H9 (cell line): ENCODE measurements around the gene SP140. TPM values are rescaled to one million over a fixed set of nuclear protein-coding genes. Genes with fewer than 3 reads are reported as not detected.

Experiments
- DNase-seq: peaks from one replicate; pipeline ENCODE4 v3.0.0-alpha.2; 2017
- H2AFZ ChIP-seq: one replicate; pipeline ENCODE4 v1.6.1; 2013; ENCODE audit warnings: mild to moderate bottlenecking, low read length, control low read depth, moderate library complexity
- H2AK5ac ChIP-seq: 2 replicates; pipeline ENCODE4 v1.6.1; 2013; ENCODE audit warnings: low read length, control low read depth, mixed read lengths; ENCODE audit not compliant: insufficient read length
- H2BK120ac ChIP-seq: one replicate; pipeline ENCODE4 v1.6.1; 2013; ENCODE audit warnings: low read depth, mild to moderate bottlenecking, low read length, control low read depth, inconsistent platforms; ENCODE audit not compliant: poor library complexity, severe bottlenecking
- H2BK12ac ChIP-seq: 2 replicates; pipeline ENCODE4 v1.6.1; 2013; ENCODE audit warnings: low read length, control low read depth, mixed read lengths, low read depth; ENCODE audit not compliant: insufficient read length
- H2BK15ac ChIP-seq: 2 replicates; pipeline ENCODE4 v1.6.1; 2013; ENCODE audit warnings: low read depth, low read length, control low read depth
- H2BK20ac ChIP-seq: one replicate; pipeline ENCODE4 v1.6.1; 2013; ENCODE audit warnings: low read depth, mild to moderate bottlenecking, low read length, control low read depth, inconsistent platforms; ENCODE audit not compliant: poor library complexity, severe bottlenecking
- H2BK5ac ChIP-seq: 2 replicates; pipeline ENCODE4 v1.6.1; 2013; ENCODE audit warnings: low read length, control low read depth, mixed read lengths; ENCODE audit not compliant: insufficient read length
- H3K14ac ChIP-seq: 2 replicates; pipeline ENCODE4 v1.6.1; 2013; ENCODE audit warnings: low read length, control low read depth; ENCODE audit not compliant: insufficient read depth
- H3K18ac ChIP-seq: 2 replicates; pipeline ENCODE4 v1.6.1; 2013; ENCODE audit warnings: low read depth, mild to moderate bottlenecking, mixed read lengths, low read length, control low read depth; ENCODE audit not compliant: insufficient read length
- H3K23ac ChIP-seq: 2 replicates; pipeline ENCODE4 v1.6.1; 2013; ENCODE audit warnings: low read length, control low read depth, mixed read lengths, low read depth; ENCODE audit not compliant: insufficient read length
- H3K23me2 ChIP-seq: 2 replicates; pipeline ENCODE4 v1.6.1; 2013; ENCODE audit warnings: low read depth, mild to moderate bottlenecking, mixed read lengths, low read length, control low read depth; ENCODE audit not compliant: insufficient read length, poor library complexity, severe bottlenecking
- H3K27ac ChIP-seq: 2 replicates; pipeline ENCODE4 v1.5.1; 2013; ENCODE audit warnings: low read length, control low read depth, mixed read lengths, low read depth; ENCODE audit not compliant: insufficient read length
- H3K27me3 ChIP-seq: 2 replicates; pipeline ENCODE4 v1.6.1; 2013; ENCODE audit warnings: low read length, control low read depth, inconsistent platforms; ENCODE audit not compliant: insufficient read depth
- H3K4ac ChIP-seq: 2 replicates; pipeline ENCODE4 v1.6.1; 2013; ENCODE audit warnings: low read depth, mild to moderate bottlenecking, control low read depth, inconsistent platforms, low read length, moderate library complexity
- H3K4me1 ChIP-seq: 2 replicates; pipeline ENCODE4 v1.6.1; 2013; ENCODE audit warnings: low read length, control low read depth, inconsistent platforms; ENCODE audit not compliant: insufficient read depth
- H3K4me2 ChIP-seq: 2 replicates; pipeline ENCODE4 v1.6.1; 2013; ENCODE audit warnings: low read length, control low read depth, mixed read lengths; ENCODE audit not compliant: insufficient read length, insufficient read depth
- H3K56ac ChIP-seq: 2 replicates; pipeline ENCODE4 v1.6.1; 2013; ENCODE audit warnings: low read depth, mild to moderate bottlenecking, mixed read lengths, low read length, control low read depth; ENCODE audit not compliant: insufficient read length
- H3K79me1 ChIP-seq: 2 replicates; pipeline ENCODE4 v1.6.1; 2013; ENCODE audit warnings: low read depth, mild to moderate bottlenecking, moderate library complexity, low read length, control low read depth, inconsistent platforms; ENCODE audit not compliant: insufficient read depth, poor library complexity, severe bottlenecking
- H3K79me2 ChIP-seq: 2 replicates; pipeline ENCODE4 v1.6.1; 2013; ENCODE audit warnings: low read length, control low read depth, inconsistent platforms; ENCODE audit not compliant: insufficient read depth
- H3K9ac ChIP-seq: 2 replicates; pipeline ENCODE4 v1.6.1; 2013; ENCODE audit warnings: low read length, control low read depth, mixed read lengths; ENCODE audit not compliant: insufficient read length; ENCODE audit errors: extremely low read depth
- H3K9me3 ChIP-seq: one replicate; pipeline ENCODE4 v1.6.1; 2013; ENCODE audit warnings: low read depth, low read length, inconsistent platforms; ENCODE audit not compliant: control insufficient read depth
- H3T11ph ChIP-seq: one replicate; pipeline ENCODE4 v1.6.1; 2013; ENCODE audit warnings: mild to moderate bottlenecking, low read length, control low read depth, inconsistent platforms
- H4K20me1 ChIP-seq: one replicate; pipeline ENCODE4 v1.6.1; 2013; ENCODE audit not compliant: control insufficient read depth, insufficient read length, insufficient read depth
- H4K5ac ChIP-seq: 2 replicates; pipeline ENCODE4 v1.6.1; 2013; ENCODE audit warnings: low read depth, mild to moderate bottlenecking, mixed read lengths, low read length, control low read depth; ENCODE audit not compliant: insufficient read length
- H4K8ac ChIP-seq: replicated peaks from 2 replicates; pipeline ENCODE4 v1.6.1; 2013; ENCODE audit warnings: low read length, control low read depth, mixed read lengths, low read depth; ENCODE audit not compliant: insufficient read length
- H4K91ac ChIP-seq: 2 replicates; pipeline ENCODE4 v1.6.1; 2013; ENCODE audit warnings: low read depth, mild to moderate bottlenecking, moderate library complexity, mixed read lengths, low read length, control low read depth; ENCODE audit not compliant: insufficient read length
- H3K27ac Mint-ChIP-seq, 3 experiments: 2 replicates in 2 of 3; 3 replicates in 1 of 3; pipeline ENCODE4 v1.8.0; 2020 to 2021; ENCODE audit warnings: mixed read lengths in 3 of 3, mild to moderate bottlenecking in 1 of 3, moderate library complexity in 1 of 3
- H3K27me3 Mint-ChIP-seq: 2 replicates; pipeline ENCODE4 v1.8.0; 2021; ENCODE audit warnings: low read depth, mild to moderate bottlenecking, moderate library complexity, mixed read lengths
- H3K36me3 Mint-ChIP-seq, 3 experiments: 2 replicates in 2 of 3; 3 replicates in 1 of 3; pipeline ENCODE4 v1.8.0; 2020 to 2021; ENCODE audit warnings: low read depth in 3 of 3, mixed read lengths in 3 of 3; ENCODE audit not compliant: insufficient read depth in 1 of 3
- H3K4me1 Mint-ChIP-seq, 2 experiments: 2 replicates each; pipeline ENCODE4 v1.8.0; 2020; ENCODE audit warnings: mixed read lengths in 2 of 2
- H3K4me3 Mint-ChIP-seq, 2 experiments: 2 replicates in 1 of 2; 3 replicates in 1 of 2; pipeline ENCODE4 v1.8.0; 2020 to 2021; ENCODE audit warnings: mild to moderate bottlenecking in 2 of 2, mixed read lengths in 2 of 2, moderate library complexity in 1 of 2
- H3K9me3 Mint-ChIP-seq, 2 experiments: 2 replicates in 1 of 2; 3 replicates in 1 of 2; pipeline ENCODE4 v1.8.0; 2020; ENCODE audit warnings: mild to moderate bottlenecking in 2 of 2, mixed read lengths in 2 of 2, moderate library complexity in 1 of 2
- CTCF ChIP-seq: fragments of 200-600 bp; sonication (generic); conservative IDR thresholded peaks from 3 replicates; pipeline ENCODE4 v1.8.0; 2021; ENCODE audit warnings: antibody characterized with exemption, mild to moderate bottlenecking
- WGBS: extraction: QIAGEN DNeasy Blood & Tissue Kit; methylation state at CpG from one replicate; pipeline ENCODE4 v1.1.7; 2013; ENCODE audit warnings: missing lambda C conversion rate, low lambda C conversion rate, mixed read lengths; ENCODE audit not compliant: insufficient read length; ENCODE audit errors: extremely low coverage; 5-methylcytosine and 5-hydroxymethylcytosine counted together
- total RNA-seq: library from RNA; stranded (reverse); gene quantifications from 2 replicates; pipeline ENCODE4 v1.2.1, GENCODE V29; 2021

Gene SP140
- total RNA-seq, 1 experiment from 2014 or later, result 0.31 TPM

- H2BK5ac ChIP-seq, result no peak overlapping the region
- no peak overlapping the region for H4K91ac ChIP-seq
- no peak overlapping the region for H3K14ac ChIP-seq
- no peak overlapping the region for H3K4me2 ChIP-seq
- H3K27ac ChIP-seq, result no peak overlapping the region
- no peak overlapping the region for H2BK20ac ChIP-seq
- Mint-ChIP-seq H3K27me3 (no peaks in the 10 kb centered on the region; the same call in 1 of the 2 replicates), H3K27ac (no peak overlapping the region), H3K4me3 (no peak overlapping the region), H3K9me3 (no peaks in the 10 kb centered on the region), H3K36me3 (no peaks in the 10 kb centered on the region), H3K4me1 (no peaks in the 10 kb centered on the region)
- H4K5ac ChIP-seq, result no peak overlapping the region
- H3K18ac ChIP-seq, result no peak overlapping the region
- WGBS, result no CpG with 5 or more reads among the region's 2 CpGs
- no peak overlapping the region for H2BK15ac ChIP-seq
- no peak overlapping the region for H2BK120ac ChIP-seq
- no peaks in the 10 kb centered on the region for H3K27me3 ChIP-seq
- no peaks in the 10 kb centered on the region for H3K79me2 ChIP-seq
- no peak overlapping the region for H3K4ac ChIP-seq
- H3K56ac ChIP-seq, result no peak overlapping the region
- H2AK5ac ChIP-seq, result no peak overlapping the region
- DNase-seq, result no peak
- H4K20me1 ChIP-seq, result no peaks in the 10 kb centered on the region
- H4K8ac ChIP-seq, result no peak overlapping the region
- no peak overlapping the region for H3K23ac ChIP-seq
- no peaks in the 10 kb centered on the region for H3K79me1 ChIP-seq
- H3K23me2 ChIP-seq, result no peaks in the 10 kb centered on the region
- no peak overlapping the region for H3T11ph ChIP-seq
- H2AFZ ChIP-seq, result no peak overlapping the region
- no peaks in the 10 kb centered on the region for H3K9me3 ChIP-seq
- H3K9ac ChIP-seq, result no peak overlapping the region
- H2BK12ac ChIP-seq, result no peak overlapping the region
- TF ChIP-seq CTCF, result no peak
- H3K4me1 ChIP-seq, result no peaks in the 10 kb centered on the region
Observed at GRCh38 chr2:230244211-230244610, 18.7 kb downstream of the SP140 start.
